Gastroesophageal sphincter (tissue), 4 donors: ENCODE results near the gene GSK3B. TPM values are rescaled to one million over a fixed set of nuclear protein-coding genes. Genes with fewer than 3 reads are reported as not detected.

Experiments used
- ATAC-seq: fragments of 150-250 bp; one replicate; pipeline ENCODE4 v1.9.1; 2016; ENCODE audit warnings: mild to moderate bottlenecking, moderate library complexity
- H3K27ac ChIP-seq, 4 donors: fragments of 200-600 bp; sonication (generic) in 3 of 4; 1 replicate in 3 of 4; 2 replicates in 1 of 4; pipeline ENCODE4 v1.5.1; 2016 to 2019
- H3K27me3 ChIP-seq: fragments of 200-600 bp; sonication (generic); one replicate; pipeline ENCODE4 v1.5.1; 2019
- H3K36me3 ChIP-seq, 2 donors: fragments of 200-600 bp; sonication (generic); one replicate each; pipeline ENCODE4 v1.5.1; 2019; ENCODE audit warnings: control low read depth in 1 of 2
- H3K4me1 ChIP-seq, 3 donors: fragments of 200-600 bp; sonication (generic); 1 replicate in 2 of 3; 2 replicates in 1 of 3; pipeline ENCODE4 v1.5.1; 2016 to 2019; ENCODE audit warnings: control low read depth in 2 of 3
- H3K4me3 ChIP-seq, 2 donors: fragments of 200-600 bp; sonication (generic); one replicate each; pipeline ENCODE4 v1.5.1; 2019; ENCODE audit warnings: mild to moderate bottlenecking in 1 of 2, moderate library complexity in 1 of 2
- H3K9me3 ChIP-seq, 3 donors: fragments of 200-600 bp; sonication (generic); one replicate each; pipeline ENCODE4 v1.5.1; 2017 to 2019; ENCODE audit warnings: control low read depth in 2 of 3
- EP300 ChIP-seq: sonication (generic); formaldehyde crosslinking; IDR thresholded peaks from one replicate; pipeline ENCODE4 v1.6.1; 2017; ENCODE audit warnings: antibody characterized with exemption, mild to moderate bottlenecking
- POLR2A ChIP-seq, 2 donors: fragments of 450-650 bp; IDR thresholded peaks; one replicate each; pipeline ENCODE4 v1.6.1; 2017; ENCODE audit warnings: antibody characterized with exemption in 2 of 2, mild to moderate bottlenecking in 2 of 2, moderate library complexity in 1 of 2
- POLR2AphosphoS5 ChIP-seq: sonication (generic); formaldehyde crosslinking; IDR thresholded peaks from one replicate; pipeline ENCODE4 v1.6.1; 2017; ENCODE audit warnings: antibody characterized with exemption
- WGBS, 2 donors: methylation state at CpG; one replicate each; pipeline ENCODE4 v1.1.5; 2018; ENCODE audit warnings: low coverage in 1 of 2; 5-methylcytosine and 5-hydroxymethylcytosine counted together
- total RNA-seq, 4 donors: library from RNA; depleted of rRNA; stranded (reverse); fragments of >200 nt; gene quantifications; one replicate each; pipeline ENCODE4 v1.1.0, GENCODE V29; 2016
- TF ChIP-seq, protein P1 (sequence below), 4 experiments: fragments of 200-600 bp in 2 of 4; fragments of 450-650 bp in 2 of 4; sonication (generic) in 1 of 4; IDR thresholded peaks; one replicate each; pipeline ENCODE4 v1.5.1; 2017 to 2019; ENCODE audit warnings: antibody characterized with exemption in 4 of 4, mild to moderate bottlenecking in 2 of 4, moderate library complexity in 2 of 4

The GSK3B gene
- total RNA-seq, 4 donors from 2014 or later, result 32.7 to 40.6 (median 34.6) TPM

GRCh38 chr3:120119846-120120510, 25.7 kb upstream of the GSK3B start:
- WGBS, 2 donors, result 82 to 85% methylated on average over 3 to 5 of the region's 7 CpGs
- TF ChIP-seq, protein P1, sequence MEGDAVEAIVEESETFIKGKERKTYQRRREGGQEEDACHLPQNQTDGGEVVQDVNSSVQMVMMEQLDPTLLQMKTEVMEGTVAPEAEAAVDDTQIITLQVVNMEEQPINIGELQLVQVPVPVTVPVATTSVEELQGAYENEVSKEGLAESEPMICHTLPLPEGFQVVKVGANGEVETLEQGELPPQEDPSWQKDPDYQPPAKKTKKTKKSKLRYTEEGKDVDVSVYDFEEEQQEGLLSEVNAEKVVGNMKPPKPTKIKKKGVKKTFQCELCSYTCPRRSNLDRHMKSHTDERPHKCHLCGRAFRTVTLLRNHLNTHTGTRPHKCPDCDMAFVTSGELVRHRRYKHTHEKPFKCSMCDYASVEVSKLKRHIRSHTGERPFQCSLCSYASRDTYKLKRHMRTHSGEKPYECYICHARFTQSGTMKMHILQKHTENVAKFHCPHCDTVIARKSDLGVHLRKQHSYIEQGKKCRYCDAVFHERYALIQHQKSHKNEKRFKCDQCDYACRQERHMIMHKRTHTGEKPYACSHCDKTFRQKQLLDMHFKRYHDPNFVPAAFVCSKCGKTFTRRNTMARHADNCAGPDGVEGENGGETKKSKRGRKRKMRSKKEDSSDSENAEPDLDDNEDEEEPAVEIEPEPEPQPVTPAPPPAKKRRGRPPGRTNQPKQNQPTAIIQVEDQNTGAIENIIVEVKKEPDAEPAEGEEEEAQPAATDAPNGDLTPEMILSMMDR (IDR thresholded peaks at IDR 0.05), result no peak
- no peak for TF ChIP-seq POLR2AphosphoS5
- no peaks in the 10 kb centered on the region for H3K36me3 ChIP-seq
- no peak overlapping the region for H3K4me3 ChIP-seq
- ATAC-seq, result no peak
- H3K9me3 ChIP-seq, result peaks cover 0 to 6% (median 0%) of the 10 kb centered on the region in 3 donors
- no peak overlapping the region for H3K27ac ChIP-seq
- H3K4me1 ChIP-seq, result no peaks in the 10 kb centered on the region
- H3K27me3 ChIP-seq, result no peaks in the 10 kb centered on the region

GRCh38 chr3:120114981-120115380, 20.7 kb upstream of the GSK3B start:
- 47 to 50% methylated on average over 2 of the region's 2 CpGs for WGBS, 2 donors
- H3K36me3 ChIP-seq, result no peaks in the 10 kb centered on the region
- no peak overlapping the region for H3K4me3 ChIP-seq
- ATAC-seq, result no peak
- no peaks in the 10 kb centered on the region for H3K27me3 ChIP-seq
- TF ChIP-seq, protein P1 (IDR thresholded peaks at IDR 0.05), result no peak
- TF ChIP-seq EP300 (no peak), POLR2AphosphoS5 (no peak), POLR2A (IDR thresholded peaks at IDR 0.05) (no peak)
- no peaks in the 10 kb centered on the region for H3K4me1 ChIP-seq
- H3K27ac ChIP-seq, result no peak overlapping the region
- H3K9me3 ChIP-seq, result peaks cover 0 to 6% (median 0%) of the 10 kb centered on the region in 3 donors

- Histone ChIP-seq H3K4me3 (no peak overlapping the region), H3K27me3 (no peaks in the 10 kb centered on the region), H3K36me3 (peaks cover 0 to under 1% of the 10 kb centered on the region in 2 donors), H3K9me3 (peaks cover 0 to 6% (median 0%) of the 10 kb centered on the region in 3 donors), H3K4me1 (no peaks in the 10 kb centered on the region), H3K27ac (no peak overlapping the region)
- no peak for ATAC-seq
- TF ChIP-seq EP300 (no peak), POLR2A (IDR thresholded peaks at IDR 0.05) (no peak), POLR2AphosphoS5 (no peak)
- TF ChIP-seq, protein P1 (IDR thresholded peaks at IDR 0.05), result no peak
- WGBS, 2 donors, result 92 to 100% methylated on average over 1 of the region's 2 CpGs
These were observed 20.1 kb upstream of the GSK3B start for GRCh38 chr3:120114376-120114775.

DNA sequence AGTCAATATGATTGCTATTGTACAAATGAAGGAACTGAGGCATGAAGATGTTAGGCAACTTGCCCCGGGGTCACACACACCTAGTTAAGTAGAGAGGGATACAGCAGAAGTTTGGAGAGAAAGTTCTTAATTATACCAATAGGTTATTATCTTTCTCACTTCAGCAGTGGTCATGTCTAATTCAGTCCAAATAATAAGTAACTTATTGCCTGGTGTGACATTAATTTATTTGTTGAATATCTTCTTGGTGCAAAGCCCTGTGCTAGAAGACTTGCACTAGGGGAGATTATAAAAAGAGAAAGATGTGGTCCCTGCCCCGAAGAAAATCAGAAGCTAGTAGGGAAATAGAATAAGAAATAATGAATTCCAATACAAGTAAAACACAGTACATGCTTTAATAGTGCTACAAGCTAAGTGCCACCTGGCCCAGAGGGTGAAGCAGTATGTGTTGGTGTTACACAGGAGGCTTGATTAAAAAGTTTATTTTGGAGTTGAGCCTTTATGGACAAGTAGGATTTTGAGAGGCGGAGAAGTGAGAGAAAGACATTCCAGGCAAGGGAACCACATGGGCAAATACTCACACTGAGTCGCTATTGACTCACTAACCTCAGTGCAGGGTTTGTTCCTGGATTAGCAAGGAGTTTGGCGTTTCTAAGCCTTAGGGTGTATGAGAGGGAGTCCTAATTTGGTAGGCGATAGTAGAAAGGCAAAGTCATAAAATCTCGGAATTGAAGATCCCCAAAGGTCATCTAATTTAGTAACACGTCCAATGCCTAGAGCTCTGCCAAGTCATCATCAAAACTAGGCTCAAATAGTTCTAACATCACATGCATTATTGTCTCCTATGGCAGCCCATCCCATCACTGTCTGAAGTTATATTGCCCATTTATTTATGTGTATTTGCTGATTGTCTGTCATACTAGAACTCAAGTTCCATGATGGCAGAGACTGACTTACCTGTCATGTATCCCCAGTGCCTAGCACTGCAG, 19.2 kb upstream of the GSK3B start:
- H3K4me1 ChIP-seq, result no peaks in the 10 kb centered on the region
- ATAC-seq, result no peak
- TF ChIP-seq POLR2AphosphoS5, result no peak
- TF ChIP-seq POLR2A (IDR thresholded peaks at IDR 0.05), result no peak
- no peak for TF ChIP-seq EP300
- TF ChIP-seq, protein P1 (IDR thresholded peaks at IDR 0.05), result no peak
- H3K4me3 ChIP-seq, result no peak overlapping the region
- H3K27me3 ChIP-seq, result no peaks in the 10 kb centered on the region
- WGBS, 2 donors, result 74 to 78% methylated on average over 7 to 8 of the region's 8 CpGs
- peaks cover 0 to 3% of the 10 kb centered on the region in 2 donors for H3K36me3 ChIP-seq
- no peak overlapping the region for H3K27ac ChIP-seq
- peaks cover 0 to 6% (median 0%) of the 10 kb centered on the region in 3 donors for H3K9me3 ChIP-seq
